Peyer's patch (tissue), 4 donors: ENCODE measurements around the gene MRPS21.

Experiments used
- POLR2A ChIP-seq, 2 donors: fragments of 450-650 bp; IDR thresholded peaks; one replicate each; pipeline ENCODE4 v1.5.1; 2017; ENCODE audit warnings: antibody characterized with exemption in 2 of 2, mild to moderate bottlenecking in 2 of 2, moderate library complexity in 2 of 2
- TF ChIP-seq, protein P1 (sequence below), 6 experiments: fragments of 450-650 bp in 4 of 6; fragments of 200-600 bp in 2 of 6; sonication (generic) in 1 of 6; IDR thresholded peaks; one replicate each; pipeline ENCODE4 v1.5.1; 2017 to 2019; ENCODE audit warnings: antibody characterized with exemption in 6 of 6, mild to moderate bottlenecking in 3 of 6, moderate library complexity in 1 of 6

- TF ChIP-seq, protein P1, sequence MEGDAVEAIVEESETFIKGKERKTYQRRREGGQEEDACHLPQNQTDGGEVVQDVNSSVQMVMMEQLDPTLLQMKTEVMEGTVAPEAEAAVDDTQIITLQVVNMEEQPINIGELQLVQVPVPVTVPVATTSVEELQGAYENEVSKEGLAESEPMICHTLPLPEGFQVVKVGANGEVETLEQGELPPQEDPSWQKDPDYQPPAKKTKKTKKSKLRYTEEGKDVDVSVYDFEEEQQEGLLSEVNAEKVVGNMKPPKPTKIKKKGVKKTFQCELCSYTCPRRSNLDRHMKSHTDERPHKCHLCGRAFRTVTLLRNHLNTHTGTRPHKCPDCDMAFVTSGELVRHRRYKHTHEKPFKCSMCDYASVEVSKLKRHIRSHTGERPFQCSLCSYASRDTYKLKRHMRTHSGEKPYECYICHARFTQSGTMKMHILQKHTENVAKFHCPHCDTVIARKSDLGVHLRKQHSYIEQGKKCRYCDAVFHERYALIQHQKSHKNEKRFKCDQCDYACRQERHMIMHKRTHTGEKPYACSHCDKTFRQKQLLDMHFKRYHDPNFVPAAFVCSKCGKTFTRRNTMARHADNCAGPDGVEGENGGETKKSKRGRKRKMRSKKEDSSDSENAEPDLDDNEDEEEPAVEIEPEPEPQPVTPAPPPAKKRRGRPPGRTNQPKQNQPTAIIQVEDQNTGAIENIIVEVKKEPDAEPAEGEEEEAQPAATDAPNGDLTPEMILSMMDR (IDR thresholded peaks at IDR 0.05): no peak
- no peak for TF ChIP-seq POLR2A (IDR thresholded peaks at IDR 0.05)
Observed at GRCh38 chr1:150320667-150320978, 27.0 kb downstream of the MRPS21 start.
